Adrenal gland (tissue), 5 donors: Measurements from ENCODE around the gene RCAN1.

Experiments used
- CTCF ChIP-seq, 6 experiments: fragments of 450-650 bp in 4 of 6; fragments of 200-600 bp in 2 of 6; sonication (generic) in 1 of 6; IDR thresholded peaks; 1 replicate in 5 of 6; 2 replicates in 1 of 6; pipeline versions ENCODE4 v1.5.1 to v1.8.0; 2016 to 2021; ENCODE audit warnings: antibody characterized with exemption in 6 of 6, mild to moderate bottlenecking in 2 of 6, moderate library complexity in 1 of 6
- POLR2A ChIP-seq, 2 donors: fragments of 450-650 bp; IDR thresholded peaks; one replicate each; pipeline ENCODE4 v1.6.1; 2017; ENCODE audit warnings: antibody characterized with exemption in 2 of 2, mild to moderate bottlenecking in 2 of 2, moderate library complexity in 1 of 2
- donor health status: DM: no; HTN: no; CAD: no.

- TF ChIP-seq POLR2A (IDR thresholded peaks at IDR 0.05) (no peak), CTCF (IDR thresholded peaks at IDR 0.05) (peak in 1 of 6 experiments; percentile 20)
Observed at GRCh38 chr21:34509151-34509550, 105.8 kb downstream of the RCAN1 start.
